ENCODE results near the gene OR2L8.
A peak's percentile ranks its signal among the peaks of the same experiment; 100 is the strongest.
"Not testable (repeated sequence)": the region's sequence is repeated elsewhere in the genome, so short reads cannot be mapped to it uniquely, and the experiment has no call there.

Gene OR2L8, protein sequence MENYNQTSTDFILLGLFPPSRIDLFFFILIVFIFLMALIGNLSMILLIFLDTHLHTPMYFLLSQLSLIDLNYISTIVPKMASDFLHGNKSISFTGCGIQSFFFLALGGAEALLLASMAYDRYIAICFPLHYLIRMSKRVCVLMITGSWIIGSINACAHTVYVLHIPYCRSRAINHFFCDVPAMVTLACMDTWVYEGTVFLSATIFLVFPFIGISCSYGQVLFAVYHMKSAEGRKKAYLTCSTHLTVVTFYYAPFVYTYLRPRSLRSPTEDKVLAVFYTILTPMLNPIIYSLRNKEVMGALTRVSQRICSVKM

DNA sequence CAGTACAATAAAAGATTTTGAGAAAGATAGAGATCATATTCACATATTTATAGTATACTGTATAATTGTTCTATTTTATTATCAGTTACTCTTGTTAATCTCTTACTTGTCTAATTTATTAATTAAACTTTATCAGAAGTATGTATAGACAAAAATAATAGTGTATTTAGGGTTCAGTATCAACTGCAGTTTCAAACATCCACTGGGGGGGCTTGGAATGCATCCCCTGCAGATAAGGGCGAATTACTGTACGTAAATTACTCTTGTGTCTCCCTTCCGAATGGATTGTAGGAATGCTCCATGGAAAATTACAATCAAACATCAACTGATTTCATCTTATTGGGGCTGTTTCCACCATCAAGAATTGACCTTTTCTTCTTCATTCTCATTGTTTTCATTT is at the start of gene OR2L8:
Gene OR2L8, plus strand, starts transcription at position 301 of the 400 bp plus-strand sequence. Its CDS starts 0 bp downstream, at position 301.
- FAIRE-seq (no peak), DNase-seq (ENCODE audit: low spot score) (no peak)

DNA sequence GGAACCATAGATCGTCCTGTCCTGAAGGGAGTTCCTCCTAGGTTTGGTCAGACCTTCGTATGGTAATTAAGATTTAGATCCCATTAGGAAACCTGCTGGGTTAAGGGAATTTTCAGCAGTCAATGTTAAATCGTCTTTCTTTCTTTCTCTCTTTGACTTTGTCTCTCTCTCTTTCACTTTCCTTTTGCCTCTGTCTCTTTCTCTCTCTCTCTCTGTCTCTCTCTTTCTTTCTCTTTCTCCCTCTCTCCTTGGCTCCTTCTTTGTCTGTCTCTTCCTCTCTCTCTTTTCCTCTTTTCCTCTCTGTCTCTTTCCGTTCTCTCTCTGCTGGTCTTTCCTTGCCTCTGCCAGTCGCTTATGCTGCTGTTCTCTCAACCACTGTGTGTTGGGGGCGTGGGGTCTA is 44.5 kb upstream of the OR2L8 start:
- FAIRE-seq (no peak), DNase-seq (ENCODE audit: low spot score) (no peak)

DNA sequence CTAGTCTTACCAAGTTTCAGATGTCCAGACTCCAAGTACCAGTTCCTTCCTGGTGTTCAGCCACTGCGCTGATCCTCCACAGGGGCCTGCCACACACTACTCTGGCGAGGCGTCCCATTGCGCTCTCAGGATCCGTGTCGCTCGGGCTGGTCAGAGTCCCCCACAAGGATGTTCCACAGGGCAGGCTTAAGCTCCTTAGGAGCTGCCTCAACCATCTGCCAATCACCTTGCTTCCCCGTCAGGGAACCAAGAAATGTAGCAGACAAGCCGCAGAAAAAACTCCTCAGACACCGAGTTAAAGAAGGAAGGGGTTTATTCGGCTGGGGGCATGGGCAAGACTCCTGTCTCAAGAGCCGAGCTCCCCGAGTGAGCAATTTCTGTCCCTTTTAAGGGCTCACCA is 43.5 kb upstream of the OR2L8 start:
- FAIRE-seq = no peak
- DNase-seq (ENCODE audit: low spot score) = no peak

DNA sequence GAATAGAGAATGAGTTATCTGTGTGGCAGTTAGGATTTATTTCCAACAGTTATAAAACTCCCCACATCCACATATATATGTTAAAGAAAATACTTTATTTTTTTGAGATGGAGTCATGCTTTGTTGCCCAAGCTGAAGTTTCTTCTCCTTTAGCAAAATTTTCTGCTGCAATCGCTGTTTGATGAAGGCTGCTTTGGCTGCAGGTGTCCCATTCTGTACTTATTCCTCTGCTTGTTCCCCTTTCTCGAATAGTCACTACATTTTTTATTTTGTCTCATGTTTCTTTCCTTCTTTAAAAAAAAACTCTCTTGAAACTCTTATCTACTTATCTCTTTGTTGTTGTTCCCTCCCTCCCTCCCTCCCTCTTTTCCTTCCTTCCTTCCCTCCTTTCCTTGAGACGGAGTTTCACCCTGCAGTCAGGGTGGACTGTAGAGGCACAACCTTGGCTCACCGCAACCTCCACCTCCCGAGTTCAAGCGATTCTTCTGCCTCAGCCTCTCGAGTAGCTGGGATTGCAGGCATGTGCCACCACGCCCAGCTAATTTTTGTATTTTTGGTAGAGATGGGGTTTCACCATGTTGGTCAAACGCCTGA is 42.7 kb upstream of the OR2L8 start:
- DNase-seq (ENCODE audit: low spot score) (no peak), FAIRE-seq (no peak)

DNA sequence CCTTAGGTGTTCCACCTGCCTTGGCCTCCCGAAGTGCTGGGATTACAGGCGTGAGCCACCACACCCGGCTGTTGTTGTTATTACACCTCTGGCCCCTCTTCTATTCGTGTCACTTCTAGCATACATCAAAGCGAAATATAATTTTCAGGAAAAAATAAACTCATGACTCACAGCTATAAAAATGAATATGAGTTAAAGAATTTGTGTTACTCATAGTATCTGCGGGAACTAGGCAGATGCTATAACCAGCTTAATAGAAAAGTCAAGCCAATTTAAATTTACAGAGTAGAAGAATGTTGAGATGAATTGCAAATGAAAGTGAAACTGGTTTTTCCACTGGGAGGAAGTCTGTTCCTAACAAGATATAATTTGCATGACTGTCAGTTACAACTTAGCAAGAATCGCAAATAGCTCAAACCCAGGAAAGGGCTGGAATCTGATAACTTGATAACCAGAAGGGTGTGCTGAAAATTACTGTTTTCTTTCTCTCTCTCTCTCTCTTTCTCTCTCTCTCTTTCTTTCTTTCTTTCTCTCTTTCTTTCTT is 42.1 kb upstream of the OR2L8 start:
- peak; percentile 73 for FAIRE-seq

DNA sequence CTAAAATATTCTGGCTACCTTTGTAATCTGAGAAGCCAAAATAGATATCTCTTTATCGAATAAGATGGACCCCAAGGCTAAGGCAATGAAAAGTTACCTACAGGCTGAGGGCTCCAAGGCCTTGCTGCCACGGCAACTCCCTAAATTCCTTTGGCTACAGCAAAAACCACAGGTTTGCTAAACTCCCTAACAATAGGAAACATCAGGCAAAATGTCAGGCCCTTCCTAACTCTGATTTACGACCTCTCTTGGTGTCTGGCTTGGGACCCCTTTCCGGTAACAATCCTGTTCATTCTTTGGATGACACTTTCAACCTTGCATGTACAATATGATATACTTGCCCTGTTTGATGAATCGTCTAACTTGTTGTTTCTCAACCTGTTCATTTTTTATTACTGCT is 39.9 kb upstream of the OR2L8 start:
- DNase-seq (ENCODE audit: low spot score) (no peak), FAIRE-seq (no peak)

More for the DNA sequence above, 42.1 kb upstream of the OR2L8 start:
- peak; percentile 73 for DNase-seq (ENCODE audit: low spot score)

DNA sequence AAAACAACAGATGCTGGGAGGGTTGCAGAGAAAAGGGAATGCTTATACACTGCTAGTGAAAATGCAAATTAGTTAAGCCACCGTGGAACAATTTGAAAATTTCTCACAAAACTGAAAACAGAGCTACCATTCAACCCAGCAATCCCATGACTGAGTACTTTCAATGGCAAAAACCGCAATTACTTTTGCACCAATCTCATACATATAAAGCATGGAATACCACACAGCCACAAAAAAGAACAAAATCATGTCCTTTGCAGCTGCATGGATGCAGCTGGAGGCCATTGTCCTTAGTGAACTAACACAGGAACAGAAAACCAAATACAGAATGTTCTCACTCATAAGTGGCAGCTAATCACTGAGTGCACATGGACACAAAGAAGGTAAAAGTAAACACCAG is 34.9 kb upstream of the OR2L8 start:
- DNase-seq (ENCODE audit: low spot score) = no peak

DNA sequence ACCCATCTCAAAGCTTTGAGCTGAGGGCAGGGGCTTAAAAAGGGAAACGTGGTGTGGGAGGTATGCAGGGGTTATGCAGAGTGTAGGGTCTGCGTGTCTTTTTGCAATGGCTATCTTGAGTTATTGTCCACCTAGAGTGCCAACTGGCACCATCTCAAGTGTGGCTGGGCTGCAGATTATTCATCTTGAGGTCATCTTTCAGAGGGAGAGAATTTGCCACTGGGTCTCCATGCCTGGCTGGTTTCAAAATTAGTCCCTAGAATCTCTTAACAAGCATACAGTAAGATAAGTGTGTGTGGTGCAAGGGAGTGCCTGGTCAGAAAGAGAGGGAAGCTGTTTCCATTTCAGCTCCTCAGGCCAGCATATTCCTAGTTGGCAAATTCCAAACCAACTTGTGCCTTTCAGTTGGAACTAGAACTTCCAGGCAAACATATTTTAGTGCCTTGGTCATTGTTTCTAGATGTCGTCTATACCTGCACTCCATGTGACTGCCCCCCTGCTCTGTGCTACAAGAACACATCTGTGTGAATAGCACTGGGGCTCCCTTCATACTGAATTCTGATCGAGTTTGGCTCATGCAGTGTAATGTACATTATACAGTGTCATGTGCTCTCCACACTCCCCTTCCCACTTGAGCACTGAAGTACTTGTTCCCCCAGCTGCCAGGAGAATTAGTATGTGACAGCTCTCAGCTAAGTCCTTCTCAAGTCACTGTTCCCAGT is 33.6 kb upstream of the OR2L8 start:
- FAIRE-seq (peak; percentile 70), DNase-seq (ENCODE audit: low spot score) (peak; percentile 77)

More for the DNA sequence above, 34.9 kb upstream of the OR2L8 start:
- no peak for FAIRE-seq

DNA sequence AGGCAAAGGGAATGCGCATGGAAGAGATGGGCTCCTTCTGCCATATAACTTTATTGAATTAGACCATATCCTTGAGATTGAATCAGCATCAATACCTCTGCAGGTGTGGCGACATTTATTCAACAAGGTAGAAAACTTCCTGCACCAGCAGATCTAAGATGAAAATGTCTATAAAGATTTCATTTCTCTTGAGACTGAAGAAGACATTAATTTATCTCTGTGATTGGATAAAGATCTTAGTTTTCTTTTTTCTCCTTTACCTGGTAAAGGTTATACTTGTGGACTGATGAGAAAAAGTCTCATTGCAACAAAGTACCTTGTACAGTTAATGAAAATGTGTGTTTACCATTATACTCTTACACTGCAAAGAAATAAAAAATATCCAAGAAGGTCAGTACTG is 28.7 kb upstream of the OR2L8 start, which contains the start of gene OR2T8:
Gene OR2T8, plus strand, starts transcription at position 301 of the 400 bp plus-strand sequence. CDS start 766 bp downstream, outside the sequence.
- no peak for FAIRE-seq

DNA sequence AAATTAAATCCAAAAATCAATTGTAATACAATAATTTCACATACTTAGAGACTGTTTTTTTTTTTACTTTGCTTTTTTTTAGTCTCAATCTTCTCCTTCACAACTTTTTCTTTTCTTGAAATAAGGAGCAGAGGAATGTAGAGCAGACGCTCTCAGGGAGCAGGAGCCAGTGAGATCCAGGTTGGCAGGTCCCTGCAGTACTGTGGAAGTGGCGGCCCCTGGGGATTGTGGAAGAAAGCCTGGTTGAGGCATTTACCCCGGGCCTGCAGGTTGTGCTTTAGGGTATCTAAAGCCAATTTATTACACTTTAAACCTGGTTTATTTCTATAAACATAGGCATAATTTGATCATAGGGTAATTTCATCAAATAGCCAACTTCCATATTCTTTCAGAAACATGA is 24.7 kb upstream of the OR2L8 start:
- FAIRE-seq (no peak), DNase-seq (ENCODE audit: low spot score) (no peak)

More for the DNA sequence above, 28.7 kb upstream of the OR2L8 start, which contains the start of gene OR2T8:
- DNase-seq (ENCODE audit: low spot score) = no peak

DNA sequence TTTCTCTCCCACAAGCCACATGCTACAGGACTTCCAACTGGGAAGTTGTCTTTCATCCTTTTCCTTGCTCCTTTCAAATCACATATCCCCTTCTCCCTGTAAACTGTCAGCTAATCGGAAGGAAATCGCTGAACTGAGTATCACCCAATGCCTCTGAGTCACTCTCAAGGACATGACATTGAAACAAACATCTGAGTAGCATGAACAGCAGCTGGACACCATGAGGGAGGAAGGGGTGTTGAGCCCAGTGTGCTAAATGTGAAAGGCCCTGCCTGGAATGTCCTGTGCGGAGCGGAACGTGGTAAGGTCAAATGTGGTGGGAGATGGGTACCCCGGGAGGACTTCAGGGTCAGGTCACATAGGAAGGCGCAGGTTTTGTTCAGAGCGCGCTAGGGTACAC is 23.8 kb upstream of the OR2L8 start, which contains the start of gene OR2AJ1:
Gene OR2AJ1, plus strand, starts transcription at position 22 of the 400 bp plus-strand sequence. CDS start 8,880 bp downstream, outside the sequence.
- FAIRE-seq = no peak
- DNase-seq (ENCODE audit: low spot score) = no peak

DNA sequence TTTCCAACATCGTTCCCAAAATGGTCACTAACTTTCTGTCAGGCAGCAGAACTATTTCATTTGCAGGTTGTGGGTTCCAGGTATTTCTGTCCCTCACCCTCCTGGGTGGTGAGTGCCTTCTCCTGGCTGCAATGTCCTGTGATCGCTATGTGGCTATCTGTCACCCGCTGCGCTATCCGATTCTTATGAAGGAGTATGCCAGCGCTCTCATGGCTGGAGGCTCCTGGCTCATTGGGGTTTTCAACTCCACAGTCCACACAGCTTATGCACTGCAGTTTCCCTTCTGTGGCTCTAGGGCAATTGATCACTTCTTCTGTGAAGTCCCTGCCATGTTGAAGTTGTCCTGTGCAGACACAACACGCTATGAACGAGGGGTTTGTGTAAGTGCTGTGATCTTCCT is 14.7 kb upstream of the OR2L8 start:
- no peak for FAIRE-seq
- DNase-seq (ENCODE audit: low spot score) = no peak

DNA sequence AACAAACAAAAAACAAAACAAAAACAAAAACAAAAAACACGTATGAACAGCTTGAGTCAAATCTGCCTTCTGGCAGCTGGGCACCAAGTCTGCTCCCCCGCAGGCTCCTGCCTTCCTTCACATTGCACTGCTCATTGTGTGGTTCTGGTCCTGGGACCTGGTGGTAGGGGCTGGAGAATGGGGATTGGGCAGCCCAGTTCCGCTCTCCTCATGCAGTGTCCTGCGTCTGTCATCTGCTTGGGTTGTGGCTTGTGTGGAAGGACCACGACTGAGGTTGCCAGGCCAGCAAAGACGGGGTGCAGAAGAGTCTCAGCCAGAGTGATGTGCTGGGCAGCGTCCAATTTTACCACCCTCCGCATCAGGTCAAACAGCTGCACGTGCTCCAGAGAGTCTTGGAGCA is 12.9 kb upstream of the OR2L8 start:
- DNase-seq (ENCODE audit: low spot score) = no peak
- no peak for FAIRE-seq

DNA sequence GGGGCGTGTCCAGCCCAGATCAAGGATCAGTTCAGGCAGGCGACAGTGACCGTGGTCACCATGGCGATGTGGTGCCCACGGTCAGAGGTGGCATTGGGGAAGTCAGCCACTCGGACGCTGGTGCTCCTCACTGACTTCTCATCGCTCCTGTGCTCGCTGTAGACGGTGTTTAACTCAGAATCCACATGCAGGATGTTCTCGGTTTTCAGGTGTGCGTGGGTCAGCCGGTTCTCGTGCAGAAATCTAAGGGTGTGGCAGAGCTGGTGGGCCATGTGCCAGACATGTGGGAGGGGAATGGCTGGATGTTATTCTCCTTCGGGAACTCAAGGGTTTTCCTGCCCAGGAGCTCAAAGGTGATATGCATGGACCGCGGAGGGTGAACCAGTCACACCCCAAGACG is 12.2 kb upstream of the OR2L8 start:
- no peak for FAIRE-seq
- no peak for DNase-seq (ENCODE audit: low spot score)

DNA sequence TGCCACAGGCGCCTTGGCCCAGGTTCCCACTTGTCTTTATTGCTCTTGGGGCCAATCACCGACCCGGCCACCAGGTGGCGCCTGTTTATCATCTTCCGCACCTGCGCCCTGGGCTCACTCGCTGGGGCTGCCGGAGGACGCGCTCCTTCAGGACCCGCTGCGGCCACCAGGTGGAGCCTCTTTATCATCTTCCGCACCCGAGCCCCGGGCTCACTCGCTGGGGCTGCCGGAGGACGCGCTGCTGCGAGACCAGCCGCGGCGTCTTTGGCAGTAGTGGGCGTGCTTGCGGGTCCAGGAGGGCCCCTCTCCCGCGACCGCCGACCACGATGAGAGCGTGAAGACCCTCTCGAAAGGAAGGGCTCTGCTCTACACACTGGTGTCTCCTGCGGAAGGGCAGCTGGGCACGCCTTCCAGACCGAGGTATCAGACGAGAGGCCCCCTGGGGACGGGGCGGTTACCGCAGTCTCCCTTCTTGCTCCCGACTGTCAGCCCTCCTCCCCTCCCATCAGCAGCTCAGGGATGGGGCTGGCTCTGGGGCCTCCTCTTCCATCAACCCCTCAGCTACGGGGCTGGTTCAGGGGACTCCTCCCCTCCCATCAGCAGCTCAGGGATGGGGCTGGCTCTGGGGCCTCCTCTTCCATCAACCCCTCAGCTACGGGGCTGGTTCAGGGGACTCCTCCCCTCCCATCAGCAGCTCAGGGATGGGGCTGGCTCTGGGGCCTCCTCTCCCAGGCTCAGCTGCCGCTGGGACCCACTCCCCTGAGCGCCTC is 11.5 kb upstream of the OR2L8 start:
- DNase-seq (ENCODE audit: low spot score); FAIRE-seq: not testable (repeated sequence)

DNA sequence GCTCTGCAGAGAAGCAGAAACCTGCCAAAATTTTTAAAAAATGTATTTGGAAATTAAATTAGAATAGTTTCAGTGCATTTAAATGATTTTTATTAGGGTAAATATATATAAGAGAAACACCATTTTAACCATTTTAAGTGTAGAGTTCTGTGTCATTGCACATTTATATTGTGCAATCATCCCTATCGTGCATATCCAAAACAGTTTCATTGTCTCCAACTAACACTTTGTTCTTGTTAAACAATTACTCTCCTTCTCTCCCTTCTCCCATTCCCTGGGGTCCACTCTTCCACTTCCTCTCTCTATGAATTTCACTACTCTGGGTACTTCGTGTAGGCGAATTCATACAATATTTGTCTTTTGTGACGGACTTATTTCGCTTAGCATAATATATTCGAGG is 6.0 kb upstream of the OR2L8 start:
- DNase-seq (ENCODE audit: low spot score) (no peak), FAIRE-seq (no peak)

DNA sequence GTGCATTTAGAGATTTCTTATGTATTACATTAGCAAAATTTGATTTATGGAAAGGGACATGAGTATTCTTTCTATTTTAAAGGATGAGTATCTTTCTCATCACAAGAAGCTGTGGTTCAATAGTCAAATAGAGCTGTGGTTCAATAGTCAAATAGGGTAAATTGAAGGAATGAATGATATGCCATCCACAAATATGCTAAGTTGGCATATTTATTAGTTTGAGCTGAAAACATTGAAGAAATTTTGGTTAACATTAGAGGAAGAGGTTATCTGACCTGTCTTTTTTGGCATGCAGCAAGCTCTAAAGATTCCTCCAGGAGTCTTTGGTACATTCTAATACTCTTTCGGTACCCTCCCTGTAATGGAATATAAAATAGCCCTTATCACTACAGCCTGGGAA is 4.8 kb downstream of the OR2L8 start:
- DNase-seq (ENCODE audit: low spot score) (no peak), FAIRE-seq (no peak)

DNA sequence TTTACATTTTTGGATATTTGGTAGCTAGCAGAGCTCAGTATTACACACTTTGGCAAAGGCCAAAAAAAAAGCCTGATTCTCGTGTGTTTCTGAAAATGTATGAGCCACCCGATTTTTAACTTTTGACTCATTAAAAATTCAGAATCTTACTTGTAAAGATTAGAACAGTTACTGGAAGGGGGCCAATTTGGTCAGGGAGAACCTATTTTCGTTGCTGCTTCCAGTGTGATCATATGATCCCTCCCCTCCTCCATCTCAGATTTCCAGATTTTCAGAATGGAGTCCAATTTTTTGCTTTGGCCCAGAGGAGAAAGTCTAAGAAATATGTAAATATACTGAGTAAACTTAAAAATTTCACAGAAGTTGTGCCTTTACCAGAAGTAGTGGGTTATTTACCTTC is 13.1 kb downstream of the OR2L8 start:
- FAIRE-seq (no peak), DNase-seq (ENCODE audit: low spot score) (no peak)

DNA sequence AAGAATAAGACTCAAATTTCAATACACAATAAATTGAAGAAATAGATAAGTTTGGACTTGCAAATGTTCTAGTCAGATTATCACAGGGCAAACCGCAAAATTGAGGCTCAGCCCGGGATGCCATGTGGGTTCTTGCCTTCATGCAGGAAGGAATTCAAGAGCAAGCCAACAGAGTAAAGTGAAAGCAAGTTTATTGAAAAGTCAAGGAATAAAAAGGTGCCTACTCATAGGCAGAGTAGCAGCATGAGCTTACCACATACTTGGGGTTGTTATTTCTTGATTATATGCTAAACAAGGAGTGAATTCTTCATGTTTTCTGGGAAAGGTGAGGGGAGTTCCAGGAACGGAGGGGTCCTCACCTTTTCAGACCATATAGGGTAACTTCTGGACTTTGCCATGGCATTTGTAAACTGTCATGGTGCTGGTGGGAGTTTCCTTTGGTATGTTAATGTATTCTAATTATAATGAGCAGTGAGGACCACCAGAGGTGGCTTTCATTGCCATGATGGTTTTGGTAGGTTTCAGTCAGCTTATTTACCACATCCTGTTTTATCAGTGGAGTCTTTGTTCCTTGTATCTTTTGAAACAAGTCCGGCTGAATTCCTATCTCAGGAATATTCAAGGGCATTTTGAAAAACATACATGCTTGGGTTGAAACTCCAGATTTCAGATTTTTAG is 14.4 kb downstream of the OR2L8 start:
- FAIRE-seq = no peak
- no peak for DNase-seq (ENCODE audit: low spot score)

DNA sequence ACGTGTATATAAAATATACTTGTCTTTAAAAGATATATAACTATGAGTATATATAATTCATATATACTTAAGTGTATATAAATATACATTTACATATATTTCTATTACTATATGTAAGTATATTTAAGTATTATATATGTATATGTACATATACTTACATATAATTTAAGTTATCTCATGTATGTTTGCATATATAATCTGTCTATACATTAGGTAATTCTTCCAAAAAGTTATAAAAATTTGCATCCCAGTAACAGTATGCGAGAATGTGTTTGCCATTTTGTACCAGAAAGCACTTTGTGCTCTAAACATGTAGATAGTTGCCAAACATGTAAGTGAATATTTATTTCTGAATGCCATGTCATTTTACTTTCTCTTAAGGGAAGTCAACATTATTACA is 16.3 kb downstream of the OR2L8 start, which contains the start of gene OR2AK2:
Gene OR2AK2, plus strand, starts transcription at position 301 of the 400 bp plus-strand sequence. CDS start 144 bp downstream, outside the sequence.
- DNase-seq (ENCODE audit: low spot score) (no peak), FAIRE-seq (peak; percentile 81)
